ENCODE measurements around the gene ACP4.

Gene ACP4

GRCh38 chr19:50776131-50776530 is 14.1 kb upstream of the ACP4 start:
- H3K4me3 ChIP-seq: no peak overlapping the region
- DNase-seq: no peak
- intact Hi-C loops (cut with DNase I; ENCODE audit: low total_unique reads): no loop called here
- no peaks in the 10 kb centered on the region for H3K4me1 ChIP-seq
- no peaks in the 10 kb centered on the region for H3K36me3 ChIP-seq
- TF ChIP-seq, protein P1, sequence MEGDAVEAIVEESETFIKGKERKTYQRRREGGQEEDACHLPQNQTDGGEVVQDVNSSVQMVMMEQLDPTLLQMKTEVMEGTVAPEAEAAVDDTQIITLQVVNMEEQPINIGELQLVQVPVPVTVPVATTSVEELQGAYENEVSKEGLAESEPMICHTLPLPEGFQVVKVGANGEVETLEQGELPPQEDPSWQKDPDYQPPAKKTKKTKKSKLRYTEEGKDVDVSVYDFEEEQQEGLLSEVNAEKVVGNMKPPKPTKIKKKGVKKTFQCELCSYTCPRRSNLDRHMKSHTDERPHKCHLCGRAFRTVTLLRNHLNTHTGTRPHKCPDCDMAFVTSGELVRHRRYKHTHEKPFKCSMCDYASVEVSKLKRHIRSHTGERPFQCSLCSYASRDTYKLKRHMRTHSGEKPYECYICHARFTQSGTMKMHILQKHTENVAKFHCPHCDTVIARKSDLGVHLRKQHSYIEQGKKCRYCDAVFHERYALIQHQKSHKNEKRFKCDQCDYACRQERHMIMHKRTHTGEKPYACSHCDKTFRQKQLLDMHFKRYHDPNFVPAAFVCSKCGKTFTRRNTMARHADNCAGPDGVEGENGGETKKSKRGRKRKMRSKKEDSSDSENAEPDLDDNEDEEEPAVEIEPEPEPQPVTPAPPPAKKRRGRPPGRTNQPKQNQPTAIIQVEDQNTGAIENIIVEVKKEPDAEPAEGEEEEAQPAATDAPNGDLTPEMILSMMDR (IDR thresholded peaks at IDR 0.05): no peak
- H3K27me3 ChIP-seq: peaks cover 0 to 81% of the 10 kb centered on the region in 2 donors
- H3K9me3 ChIP-seq: peaks cover 0 to 7% (median 6%) of the 10 kb centered on the region in 3 donors
- H3K27ac ChIP-seq: no peak overlapping the region

GRCh38 chr19:50777261-50777660 is 13.0 kb upstream of the ACP4 start:
- intact Hi-C loops (cut with DNase I; ENCODE audit: low total_unique reads): no loop called here
- no peaks in the 10 kb centered on the region for H3K4me1 ChIP-seq
- H3K36me3 ChIP-seq: no peaks in the 10 kb centered on the region
- no peak overlapping the region for H3K4me3 ChIP-seq
- peaks cover 0 to 84% of the 10 kb centered on the region in 2 donors for H3K27me3 ChIP-seq
- H3K27ac ChIP-seq: no peak overlapping the region
- DNase-seq: no peak
- peaks cover 0 to 7% (median 6%) of the 10 kb centered on the region in 3 donors for H3K9me3 ChIP-seq
- TF ChIP-seq, protein P1 (IDR thresholded peaks at IDR 0.05): no peak

GRCh38 chr19:50777830-50778303 is 12.3 kb upstream of the ACP4 start:
- Histone ChIP-seq H3K27me3 (peaks cover 0 to 89% of the 10 kb centered on the region in 2 donors), H3K9me3 (peaks cover 0 to 7% (median 6%) of the 10 kb centered on the region in 3 donors), H3K4me1 (no peaks in the 10 kb centered on the region), H3K27ac (no peak overlapping the region), H3K36me3 (no peaks in the 10 kb centered on the region), H3K4me3 (no peak overlapping the region)
- DNase-seq: no peak
- TF ChIP-seq, protein P1 (IDR thresholded peaks at IDR 0.05): no peak
- intact Hi-C loops (cut with DNase I; ENCODE audit: low total_unique reads): no loop called here

DNA sequence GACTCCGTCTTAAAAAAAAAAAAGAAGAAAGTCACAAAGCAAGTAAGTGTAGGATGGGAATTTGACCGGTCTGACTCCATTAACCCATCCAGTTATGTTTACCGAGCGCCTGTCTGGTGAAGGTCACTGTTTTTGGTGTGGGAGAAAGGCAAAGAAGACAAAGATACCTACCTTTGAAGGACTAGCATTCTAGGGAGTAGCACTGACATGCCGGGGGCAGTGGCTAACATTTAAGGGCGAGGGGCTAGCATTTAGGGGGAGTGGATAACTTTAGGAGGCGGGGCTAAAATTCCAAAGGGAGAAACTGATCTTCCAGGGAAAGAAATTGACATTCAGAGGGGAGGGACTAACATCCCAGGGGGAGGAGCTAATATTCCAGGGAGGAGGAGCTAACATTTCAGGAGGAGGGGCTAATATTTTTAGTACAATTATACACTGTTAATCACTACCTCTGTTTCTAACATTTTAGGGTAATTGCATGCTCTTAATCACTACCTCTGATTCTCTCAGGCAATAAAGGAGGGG is 11.2 kb upstream of the ACP4 start:
- DNase-seq: no peak
- H3K27me3 ChIP-seq: peaks cover 0 to 88% of the 10 kb centered on the region in 2 donors
- H3K36me3 ChIP-seq: no peaks in the 10 kb centered on the region
- intact Hi-C loops (cut with DNase I; ENCODE audit: low total_unique reads): no loop called here
- peaks cover 0 to 7% (median 6%) of the 10 kb centered on the region in 3 donors for H3K9me3 ChIP-seq
- no peaks in the 10 kb centered on the region for H3K4me1 ChIP-seq
- H3K27ac ChIP-seq: no peak overlapping the region
- no peak overlapping the region for H3K4me3 ChIP-seq
- TF ChIP-seq, protein P1 (IDR thresholded peaks at IDR 0.05): no peak

DNA sequence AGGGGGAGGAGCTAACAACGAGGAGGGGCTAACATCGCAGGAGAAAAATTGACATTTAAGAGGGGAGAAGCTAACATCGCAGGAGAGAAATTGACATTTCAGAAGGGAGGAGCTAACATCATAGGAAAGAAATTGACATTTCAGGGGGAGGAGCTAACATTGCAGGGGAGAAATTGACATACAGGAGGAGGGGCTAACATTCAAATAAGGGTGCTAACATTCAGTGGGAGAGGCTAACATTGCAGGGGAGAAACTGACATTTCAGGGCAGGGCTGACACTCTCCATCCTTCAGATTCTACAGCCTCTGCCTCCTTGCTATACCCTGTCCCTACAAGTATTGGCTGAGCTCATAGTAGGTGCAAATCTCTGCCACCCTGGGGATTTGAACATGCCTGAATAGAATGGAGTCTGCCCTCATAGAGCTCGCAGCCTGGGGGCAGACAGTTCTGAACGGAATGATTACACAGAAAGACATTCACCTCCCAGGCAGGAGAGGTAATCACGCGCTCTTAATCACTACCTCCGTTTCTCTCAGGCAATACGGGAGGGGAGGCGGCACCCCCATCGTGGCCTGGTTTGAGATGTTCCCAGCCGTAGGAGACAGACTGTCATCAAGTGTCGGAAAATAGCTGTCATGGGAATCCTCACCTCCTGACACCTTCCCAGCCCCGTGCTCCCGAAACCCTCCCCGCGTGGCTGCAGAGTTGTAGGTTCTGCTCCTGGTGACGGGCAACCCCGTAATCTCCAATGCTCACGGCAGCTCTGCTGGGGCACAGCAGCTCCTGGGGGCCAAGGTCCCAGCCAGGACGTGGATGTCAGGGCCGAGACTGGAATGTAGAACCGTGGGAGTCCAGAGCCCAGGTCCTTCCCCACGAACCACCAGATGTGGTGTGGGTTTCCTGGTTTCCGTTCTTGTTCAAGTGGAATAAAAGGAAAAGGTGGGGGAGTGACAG is 10.4 kb upstream of the ACP4 start:
- no peaks in the 10 kb centered on the region for H3K36me3 ChIP-seq
- peaks cover 0 to 7% (median 6%) of the 10 kb centered on the region in 3 donors for H3K9me3 ChIP-seq
- intact Hi-C loops (cut with DNase I; ENCODE audit: low total_unique reads): loop anchor here (5.0 to 10.0 kb wide), 2 partner anchors 245 to 417 kb away; no protein-coding TSS in a partner anchor
- no peaks in the 10 kb centered on the region for H3K4me1 ChIP-seq
- no peak overlapping the region for H3K4me3 ChIP-seq
- TF ChIP-seq, protein P1 (IDR thresholded peaks at IDR 0.05): no peak
- no peak for DNase-seq
- peaks cover 0 to 86% of the 10 kb centered on the region in 2 donors for H3K27me3 ChIP-seq
- H3K27ac ChIP-seq: no peak overlapping the region

Data from tibial artery (tissue), 4 donors.